ENCODE data around the gene TREM2. TPM values are rescaled to one million over a fixed set of nuclear protein-coding genes. Genes with fewer than 3 reads are reported as not detected.
A peak's percentile ranks its signal among the peaks of the same experiment; 100 is the strongest.

The TREM2 gene
- total and polyA plus RNA-seq, 2 donors (not counting 1 experiment from before 2014, with no cell fraction given), result 0.33 TPM; not detected in 1

DNA sequence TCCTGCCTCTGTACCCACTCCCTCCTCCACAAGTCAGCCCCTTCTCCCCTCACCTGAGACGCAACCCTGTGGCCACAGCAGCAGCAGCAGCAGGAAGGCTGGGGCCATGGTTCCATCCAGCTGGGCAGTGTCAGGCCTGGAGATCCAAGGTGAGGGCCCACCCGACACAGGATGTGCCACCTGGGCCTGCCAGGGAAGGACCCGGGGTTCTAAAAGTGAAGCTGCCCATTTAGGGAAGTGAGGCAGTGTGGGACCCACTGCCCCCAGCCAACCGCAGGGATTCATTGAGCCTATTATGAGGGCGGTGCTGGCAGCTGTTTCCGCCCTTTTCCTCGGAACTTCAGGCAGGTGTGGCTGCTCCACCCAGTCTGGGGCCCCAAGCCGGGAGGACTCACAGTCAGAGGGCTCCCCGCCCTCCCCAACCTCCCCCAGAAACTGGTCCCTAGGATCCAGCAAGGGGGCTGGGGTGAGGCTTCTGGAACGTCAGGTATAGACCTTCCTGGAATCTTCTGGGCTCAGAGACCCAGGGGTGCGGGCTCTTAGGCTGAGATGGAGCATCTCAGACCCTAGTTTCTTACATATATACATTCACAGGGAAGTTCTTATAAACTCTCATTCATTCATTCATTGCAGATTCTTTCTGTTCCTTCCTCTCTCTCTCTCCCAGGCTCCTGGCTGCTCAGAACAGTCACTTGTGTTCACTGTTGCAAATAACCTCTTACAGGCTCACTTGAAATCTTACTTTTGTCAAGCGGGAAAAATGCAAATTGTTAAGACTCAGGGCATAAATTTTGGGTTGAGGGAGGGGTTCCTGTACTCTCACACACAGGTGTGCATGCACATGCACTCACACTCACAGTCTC, 38.2 kb upstream of the TREM2 start, which contains the start of gene TREML2:
Gene TREML2 (minus strand): TSS at position 249 of the 863 bp plus-strand sequence. CDS start 141 bp downstream, at position 108.
- peak within 1 kb of the TSS; percentile 90 to 94 for H3K27ac ChIP-seq (ENCODE audit: low read length in 2 of 2)
- TF ChIP-seq EZH2 (IDR thresholded peaks at IDR 0.05; ENCODE audit: borderline replicate concordance, insufficient read depth, low read depth, low read length, poor library complexity, severe bottlenecking), result no peak
- TF ChIP-seq, protein P1, sequence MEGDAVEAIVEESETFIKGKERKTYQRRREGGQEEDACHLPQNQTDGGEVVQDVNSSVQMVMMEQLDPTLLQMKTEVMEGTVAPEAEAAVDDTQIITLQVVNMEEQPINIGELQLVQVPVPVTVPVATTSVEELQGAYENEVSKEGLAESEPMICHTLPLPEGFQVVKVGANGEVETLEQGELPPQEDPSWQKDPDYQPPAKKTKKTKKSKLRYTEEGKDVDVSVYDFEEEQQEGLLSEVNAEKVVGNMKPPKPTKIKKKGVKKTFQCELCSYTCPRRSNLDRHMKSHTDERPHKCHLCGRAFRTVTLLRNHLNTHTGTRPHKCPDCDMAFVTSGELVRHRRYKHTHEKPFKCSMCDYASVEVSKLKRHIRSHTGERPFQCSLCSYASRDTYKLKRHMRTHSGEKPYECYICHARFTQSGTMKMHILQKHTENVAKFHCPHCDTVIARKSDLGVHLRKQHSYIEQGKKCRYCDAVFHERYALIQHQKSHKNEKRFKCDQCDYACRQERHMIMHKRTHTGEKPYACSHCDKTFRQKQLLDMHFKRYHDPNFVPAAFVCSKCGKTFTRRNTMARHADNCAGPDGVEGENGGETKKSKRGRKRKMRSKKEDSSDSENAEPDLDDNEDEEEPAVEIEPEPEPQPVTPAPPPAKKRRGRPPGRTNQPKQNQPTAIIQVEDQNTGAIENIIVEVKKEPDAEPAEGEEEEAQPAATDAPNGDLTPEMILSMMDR (IDR thresholded peaks at IDR 0.05), result no peak
- peaks cover under 1 to 25% of the 10 kb centered on the region in 2 experiments for H3K36me3 ChIP-seq (replicated peaks in 1 of 2; ENCODE audit: control extremely low read depth in 1 of 2, control insufficient read depth in 1 of 2, extremely low read depth in 1 of 2, insufficient read depth in 2 of 2, low read length in 1 of 2)
- peak within 1 kb of the TSS; percentile 41 for H2AFZ ChIP-seq (ENCODE audit: insufficient read depth, low read depth, low read length, poor library complexity, severe bottlenecking)
- DNase-seq, result peak; percentile 81
- CTCF ChIA-PET, result interaction anchor here (0.7 to 1.8 kb wide), 7 partner anchors 9 to 128 kb away, joined by 3 to 11 read pairs (median 5); partner anchors contain the start of gene NFYA
- intact Hi-C loops (cut with micrococcal nuclease), result loop anchor here (1.0 to 2.0 kb wide), 3 partner anchors 18 to 129 kb away; partner anchors contain the start of genes NFYA and OARD1
- peaks cover 11% of the 10 kb centered on the region for H4K20me1 ChIP-seq (ENCODE audit: control insufficient read depth, insufficient read depth, low read length, poor library complexity, severe bottlenecking)
- H3K27ac Mint-ChIP-seq, result peak within 1 kb of the TSS; percentile 97
- peaks cover 0 to 3% (median 0%) of the 10 kb centered on the region in 3 donors for H3K9me3 ChIP-seq (ENCODE audit: control extremely low read depth in 1 of 3, control insufficient read depth in 2 of 3, insufficient read depth in 1 of 3, low read length in 2 of 3)
- WGBS (ENCODE audit: insufficient coverage), result 2% methylated on average over 8 of the region's 12 CpGs
- no peaks in the 10 kb centered on the region for H3K9me3 Mint-ChIP-seq (ENCODE audit: insufficient read depth)
- ATAC-seq (ENCODE audit: low read depth), result peak; percentile 59
- peak within 1 kb of the TSS; percentile 73 for H3K4me3 Mint-ChIP-seq
- H3K4me1 Mint-ChIP-seq, result peaks cover 73% of the 10 kb centered on the region
- peak within 1 kb of the TSS; percentile 63 for H3K9ac ChIP-seq (ENCODE audit: low read length)
- H3K79me2 ChIP-seq (ENCODE audit: control insufficient read depth, insufficient read depth, low read length), result peaks cover 26% of the 10 kb centered on the region
- H3K4me1 ChIP-seq (ENCODE audit: control insufficient read depth in 2 of 2, insufficient read depth in 2 of 2, low read length in 2 of 2), result peaks cover 68 to 72% of the 10 kb centered on the region in 2 donors
- no peaks in the 10 kb centered on the region for H3K27me3 ChIP-seq (replicated peaks in 1 of 4; ENCODE audit: control extremely low read depth in 1 of 4, control insufficient read depth in 3 of 4, insufficient read depth in 4 of 4, low read length in 3 of 4)
- no peaks in the 10 kb centered on the region for H3K27me3 Mint-ChIP-seq
- POLR2A ChIA-PET, result interaction anchor here (1.1 kb wide), 1 partner anchor 129 kb away, joined by 5 read pairs; the partner anchor contains the start of gene OARD1
- H3K4me3 ChIP-seq (ENCODE audit: control extremely low read depth in 1 of 5, extremely low read depth in 1 of 5, insufficient read depth in 1 of 5, low read depth in 2 of 5, low read length in 4 of 5), result peak within 1 kb of the TSS; percentile 46 to 62 (median 60)
- peak within 1 kb of the TSS; percentile 80 for H3K4me2 ChIP-seq (replicated peaks; ENCODE audit: low read depth, low read length, poor library complexity, severe bottlenecking)

All from B cell (primary cell).